ACC112 (cell line): ENCODE data around the gene MICAL3.

ENCODE experiments used
- H2AFZ ChIP-seq: fragments of 200-600 bp; sonication (generic); one replicate; pipeline ENCODE4 v1.6.0; 2017; ENCODE audit warnings: antibody characterized with exemption, low read length; ENCODE audit not compliant: unreplicated experiment
- H3K27ac ChIP-seq: fragments of 200-600 bp; sonication (generic); 2 replicates; pipeline ENCODE4 v1.5.1; 2014; ENCODE audit warnings: low read depth, mild to moderate bottlenecking, antibody characterized with exemption, low read length, moderate library complexity
- H3K27me3 ChIP-seq: fragments of 200-600 bp; sonication (generic); 2 replicates; pipeline ENCODE4 v1.6.1; 2014; ENCODE audit warnings: mild to moderate bottlenecking, antibody characterized with exemption, low read length, moderate library complexity, mixed read lengths; ENCODE audit not compliant: insufficient read depth
- H3K36me3 ChIP-seq: fragments of 200-600 bp; sonication (generic); 2 replicates; pipeline ENCODE4 v1.6.1; 2016; ENCODE audit warnings: mild to moderate bottlenecking, antibody characterized with exemption, low read length, moderate library complexity, mixed read lengths; ENCODE audit not compliant: insufficient read depth
- H3K4me1 ChIP-seq: fragments of 200-600 bp; sonication (generic); one replicate; pipeline ENCODE4 v1.6.1; 2016; ENCODE audit warnings: low read length, mixed read lengths; ENCODE audit not compliant: insufficient read depth, unreplicated experiment, control insufficient read depth
- H3K4me3 ChIP-seq: fragments of 200-600 bp; sonication (generic); 2 replicates; pipeline ENCODE4 v1.5.1; 2014; ENCODE audit warnings: mild to moderate bottlenecking, low read depth, low read length
- H3K79me2 ChIP-seq: fragments of 200-600 bp; sonication (generic); one replicate; pipeline ENCODE4 v1.6.0; 2016; ENCODE audit warnings: low read length; ENCODE audit not compliant: control insufficient read depth, unreplicated experiment, insufficient read depth

MICAL3 gene

DNA sequence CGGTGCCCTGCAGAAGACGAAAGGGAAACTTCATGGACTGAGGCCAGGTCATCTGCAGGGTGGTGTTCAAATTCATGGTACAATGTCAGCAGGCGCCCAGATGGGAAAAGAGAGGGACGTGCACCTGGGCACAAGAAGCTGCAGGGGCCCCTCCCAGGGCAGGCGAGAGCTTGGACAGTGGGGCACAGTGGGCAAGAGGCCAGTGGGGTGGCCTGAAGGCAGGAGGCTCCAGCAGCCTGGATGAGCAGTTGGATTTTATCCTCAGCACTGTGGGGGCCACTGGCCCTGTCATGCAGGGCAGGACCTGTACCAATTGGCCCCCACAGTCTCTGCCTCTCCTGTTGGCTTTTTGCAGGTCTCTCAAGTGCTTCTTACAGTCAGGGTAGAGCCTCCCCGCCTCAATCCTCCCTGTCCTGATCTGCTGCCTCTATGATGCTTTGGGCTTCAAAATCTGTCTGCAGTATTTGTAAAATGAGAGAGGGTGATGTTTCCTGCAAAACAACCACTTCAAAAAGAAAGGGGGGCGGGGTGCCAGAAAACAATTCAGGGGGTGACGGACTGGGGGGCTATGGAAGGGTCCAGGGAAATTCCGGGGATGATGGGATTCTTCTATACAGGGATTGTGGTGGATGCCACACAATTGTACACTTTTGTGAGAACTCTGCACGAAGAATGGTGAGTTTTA is 248.4 kb downstream of the MICAL3 start:
- H2AFZ ChIP-seq = no peak overlapping the region
- no peaks in the 10 kb centered on the region for H3K27me3 ChIP-seq
- no peak overlapping the region for H3K4me3 ChIP-seq
- H3K79me2 ChIP-seq = peaks cover 4% of the 10 kb centered on the region
- no peak overlapping the region for H3K27ac ChIP-seq
- H3K4me1 ChIP-seq = peaks cover 4% of the 10 kb centered on the region
- H3K36me3 ChIP-seq = no peaks in the 10 kb centered on the region

- Histone ChIP-seq H2AFZ (no peak overlapping the region), H3K27me3 (no peaks in the 10 kb centered on the region), H3K27ac (no peak overlapping the region), H3K4me1 (peaks cover 3% of the 10 kb centered on the region), H3K36me3 (no peaks in the 10 kb centered on the region), H3K4me3 (no peak overlapping the region), H3K79me2 (peaks cover 4% of the 10 kb centered on the region)
Measured at GRCh38 chr22:17774926-17775685, 249.3 kb downstream of the MICAL3 start.

DNA sequence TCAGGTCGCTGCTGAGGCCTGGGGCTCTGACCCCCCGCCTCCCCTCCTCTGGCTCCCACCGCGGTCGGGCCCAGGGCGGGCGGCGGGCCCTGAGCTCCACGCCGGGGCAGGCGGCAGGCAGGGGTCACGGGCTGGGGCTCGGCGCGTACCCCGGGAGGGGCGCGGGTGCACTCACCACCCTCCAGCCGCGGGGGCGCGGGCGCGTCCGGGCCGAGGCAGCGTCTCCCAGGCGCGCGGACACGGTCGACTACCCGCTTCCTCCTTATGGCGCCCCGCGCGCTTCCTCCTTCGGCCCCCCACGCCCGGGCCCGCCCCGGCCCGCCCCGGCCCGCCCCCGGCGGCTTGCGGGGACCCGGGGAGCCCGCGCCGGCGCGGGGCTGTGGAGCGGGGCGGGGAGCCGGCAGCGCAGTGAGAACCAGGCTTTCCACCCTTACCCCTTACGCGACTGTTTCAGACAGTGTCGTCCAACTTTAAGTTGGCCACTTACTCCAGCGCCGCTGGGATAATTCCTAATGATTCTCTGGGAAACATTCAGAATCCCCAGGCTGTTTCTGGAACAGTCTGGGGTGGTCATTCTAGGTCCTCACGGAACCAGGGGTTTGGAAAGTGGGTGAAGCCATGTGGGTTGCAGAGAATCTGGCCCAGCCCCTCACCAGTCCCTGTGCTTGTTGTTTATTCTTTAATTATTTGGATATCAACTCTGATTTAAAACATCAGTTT is 250.0 kb downstream of the MICAL3 start, which contains the start of gene BID:
Gene BID, minus strand, starts transcription at position 264 of the 720 bp plus-strand sequence. CDS start 24,353 bp downstream, outside the sequence.
- no peak within 1 kb of the TSS for H3K27ac ChIP-seq
- H3K79me2 ChIP-seq = peaks cover 4% of the 10 kb centered on the region
- H3K27me3 ChIP-seq = no peaks in the 10 kb centered on the region
- H3K4me1 ChIP-seq = peaks cover 3% of the 10 kb centered on the region
- no peaks in the 10 kb centered on the region for H3K36me3 ChIP-seq
- H3K4me3 ChIP-seq = peak within 1 kb of the TSS; percentile 83
- no peak within 1 kb of the TSS for H2AFZ ChIP-seq

DNA sequence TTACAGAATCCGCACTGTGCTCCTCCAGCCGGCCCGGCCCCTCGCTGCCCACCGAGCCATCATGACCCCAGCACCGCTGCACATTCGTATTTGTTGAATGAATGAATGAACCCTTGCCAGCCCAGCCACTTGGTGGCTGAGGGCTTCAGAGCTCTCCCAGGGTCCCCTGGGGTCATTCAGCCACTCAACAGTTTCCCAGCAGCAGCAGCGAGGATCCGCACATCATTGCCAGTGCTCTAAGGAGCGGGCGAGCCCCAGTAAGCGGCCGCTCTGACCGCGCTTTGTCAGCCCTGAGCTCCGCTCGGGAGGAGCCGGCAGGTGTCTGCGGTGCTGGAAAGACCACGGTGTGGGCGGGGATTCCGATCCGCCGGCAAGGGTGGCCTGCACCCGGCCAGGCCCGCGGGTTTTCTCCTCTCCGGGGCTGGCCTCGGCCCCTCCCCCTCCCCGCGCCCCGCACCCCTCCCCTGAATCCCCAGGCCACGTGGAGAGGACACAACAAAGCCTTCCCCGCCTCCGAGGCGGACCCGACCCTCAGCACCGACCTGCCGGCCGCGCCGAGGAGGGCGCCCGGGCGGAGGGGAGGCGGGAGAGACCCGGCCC is 250.7 kb downstream of the MICAL3 start:
- no peak overlapping the region for H2AFZ ChIP-seq
- peaks cover 3% of the 10 kb centered on the region for H3K4me1 ChIP-seq
- peaks cover 4% of the 10 kb centered on the region for H3K79me2 ChIP-seq

DNA sequence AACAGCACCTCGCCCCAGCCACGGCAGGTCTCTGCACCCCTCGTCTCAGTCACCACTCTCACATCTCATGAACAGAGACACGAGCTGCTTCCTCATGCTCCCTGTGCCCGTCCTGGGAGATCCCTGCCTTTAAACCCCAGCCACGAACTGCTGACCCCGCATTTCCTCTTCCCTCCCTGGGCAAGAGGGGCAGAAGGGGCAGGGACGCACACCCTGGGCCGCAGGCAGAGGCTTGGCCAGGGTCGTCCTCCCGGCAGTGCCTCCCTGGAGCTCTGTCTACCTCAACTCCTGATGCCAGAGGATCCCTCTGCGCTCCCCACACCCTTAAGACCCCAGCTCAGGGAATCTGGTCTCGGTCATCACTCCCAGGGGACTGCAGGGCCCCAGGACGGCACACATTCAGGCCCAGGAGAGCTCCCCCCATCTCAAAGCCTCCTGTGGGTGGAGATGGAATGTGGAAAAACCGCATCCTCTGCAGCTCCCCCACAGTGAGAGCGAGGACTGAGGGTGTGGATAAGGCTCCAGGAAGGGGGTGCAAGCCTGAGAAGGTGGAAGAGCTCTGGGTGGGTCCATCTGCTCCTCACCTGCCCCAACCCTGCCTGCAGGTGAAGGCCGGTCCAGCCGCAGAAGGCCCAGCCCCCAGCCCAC is 251.3 kb downstream of the MICAL3 start:
- peak overlapping the region; percentile 83 for H3K4me3 ChIP-seq
- H3K27me3 ChIP-seq = no peaks in the 10 kb centered on the region
- no peak overlapping the region for H3K27ac ChIP-seq
- H3K4me1 ChIP-seq = peaks cover 3% of the 10 kb centered on the region
- no peak overlapping the region for H2AFZ ChIP-seq
- H3K36me3 ChIP-seq = no peaks in the 10 kb centered on the region
- H3K79me2 ChIP-seq = peaks cover 4% of the 10 kb centered on the region

More for the DNA sequence above, 250.7 kb downstream of the MICAL3 start:
- no peak overlapping the region for H3K27ac ChIP-seq
- H3K36me3 ChIP-seq = no peaks in the 10 kb centered on the region
- peak overlapping the region; percentile 83 for H3K4me3 ChIP-seq
- no peaks in the 10 kb centered on the region for H3K27me3 ChIP-seq

DNA sequence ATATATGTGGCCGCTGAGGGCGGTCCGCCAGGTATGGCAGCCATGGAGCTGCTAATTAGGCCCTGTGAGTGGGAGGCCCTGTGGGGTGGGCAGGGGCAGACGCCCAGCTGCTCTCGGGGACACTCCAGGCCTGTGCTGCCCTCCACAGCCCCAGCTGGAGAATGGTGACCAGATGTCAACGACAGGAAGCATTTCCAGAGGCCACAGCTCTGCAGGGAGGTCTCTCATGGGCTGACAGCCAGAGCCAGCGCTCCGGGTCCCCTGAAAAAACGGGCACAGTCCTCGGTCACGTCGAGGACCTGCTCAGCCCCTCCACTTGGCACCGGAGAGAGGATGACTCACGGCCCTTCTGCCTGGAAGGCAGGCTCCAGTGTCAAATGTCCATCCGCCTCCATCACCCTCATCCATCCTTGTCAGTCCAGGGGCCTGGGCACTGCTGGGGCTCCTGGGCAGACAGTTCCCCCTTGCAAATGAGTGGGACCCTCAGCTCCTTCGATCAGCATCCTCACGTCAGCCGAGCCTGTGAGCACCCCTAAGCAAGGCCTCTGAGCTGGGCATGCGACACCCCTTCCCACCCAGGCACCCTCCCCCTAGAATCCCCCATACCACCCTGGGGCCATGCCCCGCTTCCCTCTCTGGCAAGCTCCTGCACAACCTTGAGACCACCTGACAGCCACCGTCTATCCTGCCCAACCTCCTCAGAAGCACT is 252.0 kb downstream of the MICAL3 start:
- no peak overlapping the region for H2AFZ ChIP-seq
- peaks cover 3% of the 10 kb centered on the region for H3K4me1 ChIP-seq
- H3K27ac ChIP-seq = no peak overlapping the region
- no peaks in the 10 kb centered on the region for H3K36me3 ChIP-seq
- H3K4me3 ChIP-seq = no peak overlapping the region
- peaks cover 4% of the 10 kb centered on the region for H3K79me2 ChIP-seq
- H3K27me3 ChIP-seq = no peaks in the 10 kb centered on the region

DNA sequence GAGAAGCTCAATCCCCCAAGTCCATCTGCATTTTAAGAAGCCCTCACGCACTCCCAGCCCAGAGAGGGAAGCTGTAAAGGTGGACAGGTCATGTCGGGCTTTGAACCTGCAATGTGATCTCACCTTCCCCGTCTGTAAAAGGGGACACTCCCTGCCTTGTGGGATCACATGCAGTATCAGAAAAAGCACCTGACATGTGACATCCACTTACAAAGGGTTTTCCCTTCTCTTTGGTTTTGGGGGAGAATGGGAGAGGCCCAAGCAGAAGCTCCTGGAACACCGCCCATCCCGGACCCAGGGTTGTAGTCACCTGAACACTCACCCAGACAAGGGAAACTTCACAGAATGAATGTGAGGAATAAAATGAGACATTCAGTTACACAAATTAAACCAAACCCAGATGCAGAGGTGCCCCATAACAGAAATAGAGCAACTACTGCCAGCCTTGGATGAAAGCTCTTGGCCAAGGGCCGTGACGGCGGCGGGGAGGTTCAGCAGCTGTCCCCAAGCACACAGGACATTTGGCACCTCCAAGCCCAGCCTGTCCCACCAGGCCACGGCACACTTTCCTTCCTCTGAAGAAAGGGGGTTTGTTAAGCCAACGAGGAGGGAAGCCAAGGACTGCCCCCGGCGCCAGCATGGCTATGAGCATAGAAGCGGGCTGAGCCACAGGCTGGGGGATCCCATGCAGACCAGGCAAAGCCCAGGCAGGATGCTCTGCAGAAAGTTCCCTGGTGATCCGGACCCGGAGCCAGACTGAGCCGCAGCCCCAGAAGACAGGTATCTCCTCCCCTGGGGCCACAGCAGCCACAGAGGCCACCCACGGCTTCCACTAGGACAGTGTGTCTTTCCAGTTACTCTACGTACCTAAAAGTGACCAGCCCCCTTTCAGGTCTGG is 253.9 kb downstream of the MICAL3 start:
- no peak overlapping the region for H2AFZ ChIP-seq
- no peak overlapping the region for H3K4me3 ChIP-seq
- H3K79me2 ChIP-seq = peaks cover 4% of the 10 kb centered on the region
- no peaks in the 10 kb centered on the region for H3K27me3 ChIP-seq
- peaks cover 3% of the 10 kb centered on the region for H3K4me1 ChIP-seq
- no peak overlapping the region for H3K27ac ChIP-seq
- no peaks in the 10 kb centered on the region for H3K36me3 ChIP-seq

GRCh38 chr22:17769716-17770082 is 254.7 kb downstream of the MICAL3 start:
- H2AFZ ChIP-seq = no peak overlapping the region
- no peak overlapping the region for H3K27ac ChIP-seq
- no peak overlapping the region for H3K4me3 ChIP-seq
- H3K36me3 ChIP-seq = no peaks in the 10 kb centered on the region
- peaks cover 4% of the 10 kb centered on the region for H3K79me2 ChIP-seq
- peaks cover 3% of the 10 kb centered on the region for H3K4me1 ChIP-seq
- H3K27me3 ChIP-seq = no peaks in the 10 kb centered on the region

- peaks cover 4% of the 10 kb centered on the region for H3K79me2 ChIP-seq
- H2AFZ ChIP-seq = no peak overlapping the region
- H3K4me1 ChIP-seq = peaks cover 3% of the 10 kb centered on the region
- H3K27me3 ChIP-seq = no peaks in the 10 kb centered on the region
- no peak overlapping the region for H3K27ac ChIP-seq
- no peaks in the 10 kb centered on the region for H3K36me3 ChIP-seq
- H3K4me3 ChIP-seq = no peak overlapping the region
Measured at GRCh38 chr22:17769013-17769715, 255.2 kb downstream of the MICAL3 start.
